Measurements from ENCODE around the gene AKIP1.
"Not testable (repeated sequence)": the region's sequence is repeated elsewhere in the genome, so short reads cannot be mapped to it uniquely, and the experiment has no call there.

AKIP1 gene

GRCh38 chr11:8917157-8917825 lies 6.3 kb downstream of the AKIP1 start:
- DNase-seq, result no peak

DNA sequence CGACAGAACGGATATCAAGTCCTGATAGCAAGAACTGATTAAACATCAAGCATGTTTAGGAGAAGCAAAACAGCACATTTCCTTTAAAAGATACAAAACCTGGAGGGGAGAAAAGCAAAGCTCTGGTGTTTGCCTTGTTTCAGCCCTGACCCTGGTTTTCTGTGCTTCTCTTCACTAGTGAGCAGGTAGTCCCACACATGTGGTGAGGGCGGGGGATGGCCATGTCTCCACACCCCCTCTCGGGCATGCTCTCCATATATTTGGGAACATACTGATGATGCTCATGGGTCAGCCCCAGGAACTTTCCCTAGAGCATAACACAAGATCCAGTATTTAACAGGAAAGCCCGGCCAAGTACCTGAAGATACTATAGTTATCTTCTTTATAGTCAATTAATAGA lies 11.7 kb downstream of the AKIP1 start:
- no peak for DNase-seq

GRCh38 chr11:8925711-8926110 lies 14.7 kb downstream of the AKIP1 start:
- no peak for DNase-seq

DNA sequence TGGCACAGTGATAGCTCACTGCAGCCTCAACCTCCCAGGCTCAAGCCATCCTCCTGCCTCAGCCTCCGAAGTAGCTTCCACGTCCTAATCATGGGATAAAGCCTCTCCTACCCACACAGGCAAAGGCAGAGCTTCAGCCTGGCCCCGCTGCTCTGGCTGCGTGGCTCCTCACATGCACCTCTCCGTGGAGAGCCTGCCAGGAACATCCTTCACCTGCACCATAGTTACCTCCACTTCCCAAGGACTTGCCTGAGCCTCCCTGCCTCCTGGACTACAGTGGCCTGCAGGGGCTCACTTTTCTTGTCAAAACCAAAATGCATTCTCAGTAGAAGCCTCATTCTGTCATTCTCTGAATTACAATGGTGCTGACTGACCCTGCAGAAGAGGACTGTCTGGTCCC lies 15.2 kb downstream of the AKIP1 start:
- no peak for DNase-seq

- DNase-seq, result no peak
Observed at GRCh38 chr11:8927233-8927632, 16.2 kb downstream of the AKIP1 start.

GRCh38 chr11:8928205-8928604 lies 17.2 kb downstream of the AKIP1 start:
- DNase-seq, result no peak

DNA sequence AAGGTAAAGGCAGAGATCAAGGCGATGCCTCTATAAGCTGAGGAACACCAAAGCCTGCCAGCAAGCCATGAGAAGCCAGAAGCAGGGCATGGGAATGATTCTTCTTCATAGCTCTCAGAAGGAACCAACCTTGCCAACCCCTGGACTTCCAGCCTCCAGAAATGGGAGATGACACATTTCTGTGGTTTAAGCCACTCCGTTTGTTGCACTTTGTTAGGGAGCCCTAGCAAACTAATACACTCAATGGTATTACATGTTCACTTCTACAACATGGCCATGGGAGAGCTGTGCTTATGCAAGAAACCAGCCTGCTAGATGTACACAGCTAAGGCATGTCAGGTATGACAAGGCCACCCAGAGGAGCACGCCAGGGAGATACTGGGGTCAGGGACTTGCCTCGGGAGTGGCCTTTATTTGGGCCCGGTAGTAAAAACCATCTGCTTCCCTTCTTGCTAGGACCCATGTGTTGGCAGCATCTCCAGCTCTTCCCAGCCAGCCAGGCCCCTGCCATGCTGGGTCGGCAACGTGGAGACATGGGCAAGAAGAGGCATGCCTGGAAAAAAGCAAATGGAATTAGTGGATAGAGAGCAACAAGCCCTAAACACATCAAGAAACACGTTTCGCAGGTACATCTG lies 18.1 kb downstream of the AKIP1 start:
- no peak for DNase-seq

- DNase-seq, result no peak
Observed at GRCh38 chr11:8930456-8931175, 19.6 kb downstream of the AKIP1 start.

DNA sequence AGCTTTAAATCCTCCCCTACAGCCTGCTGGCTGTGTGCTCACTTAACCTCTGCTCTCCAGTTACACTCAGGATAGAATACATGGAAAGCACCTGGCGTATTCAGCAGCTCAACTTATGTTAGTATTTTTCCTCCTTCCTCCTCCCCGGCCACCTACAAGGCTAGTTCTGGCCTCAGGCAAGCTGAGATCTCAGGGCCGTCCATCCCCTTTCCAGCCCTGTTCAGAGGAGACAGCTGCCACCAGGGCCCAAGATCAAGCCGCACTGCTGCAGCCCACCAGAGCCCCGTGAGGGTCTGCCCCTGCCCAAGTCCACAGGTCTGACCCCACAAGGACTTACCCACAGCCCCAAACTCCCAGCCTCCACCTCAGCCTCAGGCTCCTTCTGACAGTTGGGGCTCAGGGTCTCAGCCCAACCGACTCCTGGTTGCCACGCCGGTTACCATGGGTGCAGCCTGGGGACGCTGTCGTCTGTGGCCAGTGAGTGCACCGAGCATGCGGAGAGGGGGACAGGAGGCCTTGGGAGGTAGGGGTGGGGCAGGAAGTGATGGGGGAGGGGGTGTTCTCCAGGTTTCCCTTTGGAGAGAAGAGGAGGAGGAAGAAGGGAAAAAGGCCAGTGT lies 21.7 kb downstream of the AKIP1 start, which contains the start of gene C11orf16:
C11orf16 (minus strand) TSS at position 384 of the 617 bp plus-strand sequence. CDS start 639 bp downstream, outside the sequence.
- no peak for DNase-seq

GRCh38 chr11:8933931-8934330 lies 22.9 kb downstream of the AKIP1 start:
- DNase-seq, result no peak

DNA sequence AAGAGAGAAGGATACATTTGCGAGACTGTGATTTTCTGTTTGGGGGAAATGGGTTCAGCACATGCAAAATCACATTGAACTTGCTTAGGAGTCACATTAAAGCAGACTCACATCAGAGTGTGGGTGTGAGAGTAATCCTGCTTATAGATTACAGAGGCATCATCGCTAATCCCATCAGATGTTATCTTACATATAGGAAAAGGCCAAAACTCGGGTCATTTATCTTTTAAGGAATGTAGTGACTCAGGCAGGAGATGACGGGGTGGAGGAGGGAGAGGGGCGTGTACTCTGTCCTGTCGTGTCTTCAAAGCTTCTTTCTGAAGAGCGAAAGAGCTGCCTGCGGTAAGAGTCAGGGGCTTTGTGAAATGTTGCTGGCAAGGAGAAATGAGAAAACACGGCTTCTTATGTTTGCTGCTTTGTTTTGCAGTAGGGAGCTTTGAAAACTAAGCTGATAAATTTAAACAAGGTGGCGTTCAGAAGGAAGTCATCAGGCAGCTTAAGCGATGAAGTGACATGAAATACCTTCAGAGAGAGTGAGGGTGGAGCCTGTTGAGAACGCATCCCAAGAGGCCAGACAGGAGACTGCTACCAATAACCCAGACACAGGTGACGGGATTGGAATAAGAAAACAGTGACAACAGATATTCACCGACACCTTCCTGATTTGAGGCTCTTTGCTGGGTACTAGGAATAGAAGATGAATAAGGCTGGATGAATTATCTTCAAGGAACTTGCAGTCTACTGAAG lies 23.9 kb downstream of the AKIP1 start:
- no peak for DNase-seq

DNA sequence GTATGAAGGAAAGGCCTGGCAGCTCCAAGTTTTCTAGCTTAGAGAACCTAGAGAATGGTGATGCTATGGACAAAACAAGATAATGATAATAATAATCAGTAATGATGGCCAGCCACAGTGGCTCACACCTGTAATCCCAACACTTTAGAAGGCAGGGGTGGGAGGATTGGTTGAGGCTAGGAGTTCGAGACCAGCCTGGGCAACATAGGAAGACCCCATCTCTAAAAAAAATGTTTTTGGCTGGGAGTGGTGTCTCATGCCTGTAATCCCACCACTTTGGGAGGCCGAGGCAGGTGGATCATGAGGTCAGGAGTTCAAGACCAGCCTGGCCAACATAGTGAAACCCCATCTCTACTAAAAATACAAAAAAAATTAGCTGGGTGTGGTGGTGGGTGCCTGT lies 24.8 kb downstream of the AKIP1 start:
- not testable (repeated sequence) for DNase-seq

DNA sequence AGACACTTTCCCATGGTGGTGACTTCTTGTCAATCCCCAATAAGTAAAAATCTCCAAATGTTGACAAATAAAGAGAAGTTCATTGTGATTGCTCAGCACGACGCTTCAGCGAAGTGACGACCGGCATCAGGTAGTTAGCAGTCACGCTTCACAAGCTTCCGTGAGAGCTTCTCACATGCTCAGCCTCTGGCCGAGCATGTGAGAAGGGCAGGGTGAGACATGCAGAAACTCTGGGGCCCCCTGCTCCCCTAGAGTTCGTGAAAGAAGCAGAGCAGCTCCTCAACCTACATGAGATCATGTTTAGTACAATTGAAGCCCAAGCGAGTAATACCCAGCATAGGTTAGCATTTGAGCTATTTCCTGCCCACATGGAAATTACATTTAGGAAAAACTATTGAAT lies 26.2 kb downstream of the AKIP1 start:
- no peak for DNase-seq

GRCh38 chr11:8937659-8938058 lies 26.7 kb downstream of the AKIP1 start:
- DNase-seq, result no peak

DNA sequence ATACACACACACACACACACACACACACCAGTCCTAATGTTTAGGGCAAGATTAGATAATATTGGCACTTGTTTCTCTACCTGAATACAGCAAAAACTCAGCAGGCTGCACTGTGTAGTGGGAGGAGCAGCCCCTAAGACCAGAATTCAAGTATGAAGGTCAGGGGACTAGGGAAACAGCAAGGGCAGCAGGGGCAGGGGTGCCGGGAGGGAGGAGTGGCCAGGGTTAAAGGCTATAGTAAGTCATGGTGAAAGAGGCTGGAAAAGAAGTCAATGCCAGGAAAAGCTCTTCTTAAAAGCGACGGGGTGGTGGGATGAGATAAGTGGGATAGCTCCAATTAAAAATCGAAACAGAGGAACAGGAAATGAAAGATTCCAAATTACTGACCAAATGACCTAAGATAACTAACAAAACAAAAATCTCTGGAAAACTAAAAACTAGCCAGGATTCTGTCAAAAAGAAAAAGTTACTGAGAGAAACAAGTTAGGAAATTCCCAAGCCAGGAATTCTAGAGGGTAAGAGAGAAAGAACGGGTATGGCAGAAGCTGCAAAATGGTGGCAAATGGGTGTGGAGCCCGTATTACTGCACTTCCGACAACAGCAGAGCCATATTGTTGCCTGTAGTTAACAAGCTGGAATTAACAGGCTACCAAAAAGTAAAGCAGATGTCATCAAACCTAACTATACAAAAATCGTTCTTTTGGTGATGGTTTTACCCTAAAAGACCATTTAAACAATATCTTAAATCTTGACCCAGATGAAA lies 30.5 kb downstream of the AKIP1 start:
- no peak for DNase-seq

- DNase-seq, result no peak
Observed at GRCh38 chr11:8942518-8943066, 31.6 kb downstream of the AKIP1 start, which contains the start of gene ASCL3. TSS of gene ASCL3 (minus strand) at chr11:8943016. CDS start at chr11:8938161, 4,855 bp downstream.

GRCh38 chr11:8947230-8947943 lies 36.4 kb downstream of the AKIP1 start:
- DNase-seq, result no peak

GRCh38 chr11:8948886-8949285 lies 37.9 kb downstream of the AKIP1 start:
- DNase-seq, result peak in 1 of 2 donors; percentile 19

- no peak for DNase-seq
Observed at GRCh38 chr11:8956860-8957259, 45.9 kb downstream of the AKIP1 start.

GRCh38 chr11:8959546-8960166 lies 48.7 kb downstream of the AKIP1 start:
- peak; percentile 69 to 82 for DNase-seq
